Right atrium auricular region (tissue), 2 donors: ENCODE measurements around the gene GREB1L. TPM values are rescaled to one million over a fixed set of nuclear protein-coding genes. Genes with fewer than 3 reads are reported as not detected.

Experiments
- DNase-seq: peaks from one replicate; pipeline ENCODE4 v3.0.0-alpha.2; 2019; ENCODE audit warnings: low spot score
- H3K27ac ChIP-seq, 2 donors: fragments of 200-600 bp; sonication (generic); 1 replicate in 1 of 2; 2 replicates in 1 of 2; pipeline ENCODE4 v1.5.1; 2016 to 2019
- H3K27me3 ChIP-seq, 2 donors: fragments of 200-600 bp; sonication (generic); one replicate each; pipeline versions ENCODE4 v1.5.1 to v1.6.0; 2017 to 2019
- H3K36me3 ChIP-seq: fragments of 200-600 bp; sonication (generic); one replicate; pipeline ENCODE4 v1.5.1; 2016
- H3K4me1 ChIP-seq, 2 donors: fragments of 200-600 bp; sonication (generic); one replicate each; pipeline versions ENCODE4 v1.5.1 to v1.6.0; 2017 to 2019
- H3K4me3 ChIP-seq, 2 donors: fragments of 200-600 bp; sonication (generic); 1 replicate in 1 of 2; 2 replicates in 1 of 2; pipeline ENCODE4 v1.5.1; 2017 to 2019; ENCODE audit warnings: mild to moderate bottlenecking in 1 of 2, moderate library complexity in 1 of 2
- H3K9me3 ChIP-seq, 2 donors: fragments of 200-600 bp; sonication (generic); one replicate each; pipeline ENCODE4 v1.5.1; 2019
- total RNA-seq, 2 donors: library from RNA; depleted of rRNA; stranded (reverse); fragments of >200 nt; gene quantifications; one replicate each; pipeline ENCODE4 v1.1.0, GENCODE V29; 2016
- TF ChIP-seq, protein P1 (sequence below), 2 donors: fragments of 200-600 bp; sonication (generic); IDR thresholded peaks; one replicate each; pipeline ENCODE4 v1.5.1; 2019; ENCODE audit warnings: antibody characterized with exemption in 2 of 2

The GREB1L gene
- total RNA-seq, 2 donors from 2014 or later: 17.5 to 19.1 TPM

DNA sequence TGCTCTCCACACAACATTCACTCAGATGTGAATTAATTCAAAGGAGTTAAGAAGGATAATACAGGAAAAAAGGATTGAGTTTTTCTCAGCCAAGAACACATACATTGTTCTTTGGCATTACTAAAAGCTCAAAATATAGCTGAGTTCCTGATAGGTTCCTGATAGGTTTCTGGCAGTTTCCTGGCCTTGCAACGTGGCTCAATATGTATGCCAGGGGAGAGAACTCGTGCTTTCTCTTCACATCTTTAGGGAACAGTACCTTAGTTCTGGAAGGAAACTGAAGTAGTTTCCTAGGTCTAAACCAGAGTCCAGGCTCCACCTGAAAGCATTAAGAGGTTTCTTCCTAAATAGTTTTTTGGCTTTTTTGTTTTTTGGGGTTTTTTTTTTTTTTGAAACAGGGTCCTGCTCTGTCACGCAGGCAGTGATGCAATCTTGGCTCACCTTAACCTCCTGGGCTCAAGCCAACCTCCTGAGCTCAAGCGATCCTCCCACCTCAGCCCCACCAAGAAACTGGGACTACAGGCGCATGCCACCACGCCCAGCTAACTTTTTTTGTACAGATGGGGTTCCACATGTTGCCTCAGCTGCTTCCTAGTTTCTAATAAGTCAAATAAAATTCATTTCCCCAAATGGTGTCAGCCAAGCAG, 315.7 kb downstream of the GREB1L start:
- H3K4me3 ChIP-seq: no peak overlapping the region
- DNase-seq: no peak
- H3K36me3 ChIP-seq: peaks cover 40% of the 10 kb centered on the region
- no peaks in the 10 kb centered on the region for H3K9me3 ChIP-seq
- TF ChIP-seq, protein P1, sequence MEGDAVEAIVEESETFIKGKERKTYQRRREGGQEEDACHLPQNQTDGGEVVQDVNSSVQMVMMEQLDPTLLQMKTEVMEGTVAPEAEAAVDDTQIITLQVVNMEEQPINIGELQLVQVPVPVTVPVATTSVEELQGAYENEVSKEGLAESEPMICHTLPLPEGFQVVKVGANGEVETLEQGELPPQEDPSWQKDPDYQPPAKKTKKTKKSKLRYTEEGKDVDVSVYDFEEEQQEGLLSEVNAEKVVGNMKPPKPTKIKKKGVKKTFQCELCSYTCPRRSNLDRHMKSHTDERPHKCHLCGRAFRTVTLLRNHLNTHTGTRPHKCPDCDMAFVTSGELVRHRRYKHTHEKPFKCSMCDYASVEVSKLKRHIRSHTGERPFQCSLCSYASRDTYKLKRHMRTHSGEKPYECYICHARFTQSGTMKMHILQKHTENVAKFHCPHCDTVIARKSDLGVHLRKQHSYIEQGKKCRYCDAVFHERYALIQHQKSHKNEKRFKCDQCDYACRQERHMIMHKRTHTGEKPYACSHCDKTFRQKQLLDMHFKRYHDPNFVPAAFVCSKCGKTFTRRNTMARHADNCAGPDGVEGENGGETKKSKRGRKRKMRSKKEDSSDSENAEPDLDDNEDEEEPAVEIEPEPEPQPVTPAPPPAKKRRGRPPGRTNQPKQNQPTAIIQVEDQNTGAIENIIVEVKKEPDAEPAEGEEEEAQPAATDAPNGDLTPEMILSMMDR (IDR thresholded peaks at IDR 0.05): no peak
- no peaks in the 10 kb centered on the region for H3K4me1 ChIP-seq
- no peaks in the 10 kb centered on the region for H3K27me3 ChIP-seq
- no peak overlapping the region for H3K27ac ChIP-seq

DNA sequence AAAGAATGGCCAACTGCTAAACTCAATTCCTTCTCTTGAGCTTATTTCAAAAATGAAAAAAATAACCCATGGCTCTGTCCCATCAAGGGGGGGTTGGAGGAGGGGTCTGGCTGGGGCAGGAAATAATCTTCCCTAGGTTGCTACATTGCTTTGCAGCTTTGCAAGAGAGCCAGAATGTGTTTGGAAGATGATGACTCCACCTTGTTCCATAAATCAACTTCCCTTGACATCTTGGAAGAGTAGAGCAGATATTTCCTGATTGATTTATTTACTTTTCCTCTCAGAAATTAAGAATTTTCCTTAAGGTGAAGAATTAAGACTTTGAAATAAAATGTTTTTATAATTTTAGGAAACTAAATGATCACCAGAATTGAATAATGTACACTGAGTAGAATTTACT, 317.2 kb downstream of the GREB1L start:
- Histone ChIP-seq H3K9me3 (no peaks in the 10 kb centered on the region), H3K4me1 (no peaks in the 10 kb centered on the region), H3K36me3 (peaks cover 54% of the 10 kb centered on the region), H3K4me3 (no peak overlapping the region), H3K27me3 (no peaks in the 10 kb centered on the region), H3K27ac (no peak overlapping the region)
- no peak for DNase-seq
- TF ChIP-seq, protein P1 (IDR thresholded peaks at IDR 0.05): no peak

DNA sequence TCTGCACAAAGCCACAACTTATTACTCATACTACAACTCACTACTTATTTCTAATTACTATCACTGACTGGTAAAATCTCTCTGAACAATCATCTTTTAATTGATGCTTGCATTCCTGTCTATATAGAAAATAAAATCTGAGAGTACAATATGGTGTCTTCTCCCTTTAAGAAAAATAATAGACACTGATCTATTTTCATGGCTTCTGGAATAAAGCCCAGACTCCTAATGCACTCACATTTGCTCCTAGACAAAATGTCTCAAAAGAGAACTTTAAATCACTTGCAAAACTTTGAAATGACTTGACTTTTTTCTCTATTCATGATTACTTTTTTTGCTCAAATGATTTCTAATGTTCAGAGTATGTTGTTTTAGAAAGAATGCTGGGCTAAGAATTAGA, 329.7 kb downstream of the GREB1L start:
- Histone ChIP-seq H3K27ac (no peak overlapping the region), H3K27me3 (no peaks in the 10 kb centered on the region), H3K9me3 (no peaks in the 10 kb centered on the region), H3K36me3 (peaks cover 25% of the 10 kb centered on the region), H3K4me1 (no peaks in the 10 kb centered on the region), H3K4me3 (no peak overlapping the region)
- TF ChIP-seq, protein P1 (IDR thresholded peaks at IDR 0.05): no peak
- no peak for DNase-seq

Other genes with a start within 250 kb of the GREB1L start
- gene ROCK1, start 130.4 kb upstream of the GREB1L start, total RNA-seq: 10 to 100 TPM; 20.7 to 26.2 TPM